Liver (tissue), 9 donors: ENCODE data around the gene CXCR1. TPM values are rescaled to one million over a fixed set of nuclear protein-coding genes. Genes with fewer than 3 reads are reported as not detected.

Experiments
- DNase-seq: peaks from one replicate; pipeline ENCODE4 v3.0.0-alpha.2; 2017; ENCODE audit warnings: low spot score
- H3K27ac ChIP-seq, 2 donors: one replicate each; pipeline ENCODE4 v1.7.0; 2013; ENCODE audit warnings: inconsistent platforms in 2 of 2, low read length in 2 of 2, control low read depth in 1 of 2, low read depth in 1 of 2, mild to moderate bottlenecking in 1 of 2
- H3K27me3 ChIP-seq, 4 donors: one replicate each; pipeline versions ENCODE4 v1.6.1 to v1.7.0; 2013; ENCODE audit warnings: low read length in 3 of 4, inconsistent platforms in 1 of 4, mild to moderate bottlenecking in 1 of 4, moderate library complexity in 1 of 4; ENCODE audit not compliant: control insufficient read depth in 4 of 4, insufficient read depth in 4 of 4
- H3K36me3 ChIP-seq, 4 donors: one replicate each; pipeline versions ENCODE4 v1.6.1 to v1.7.0; 2013; ENCODE audit warnings: low read length in 3 of 4, mild to moderate bottlenecking in 3 of 4, low read depth in 1 of 4, moderate library complexity in 1 of 4; ENCODE audit not compliant: control insufficient read depth in 4 of 4, insufficient read depth in 3 of 4
- H3K4me1 ChIP-seq, 4 donors: one replicate each; pipeline versions ENCODE4 v1.6.1 to v1.7.0; 2013; ENCODE audit warnings: low read length in 3 of 4, mild to moderate bottlenecking in 3 of 4, moderate library complexity in 1 of 4; ENCODE audit not compliant: control insufficient read depth in 4 of 4, insufficient read depth in 4 of 4
- H3K4me3 ChIP-seq, 3 donors: one replicate each; pipeline versions ENCODE4 v1.6.1 to v1.7.0; 2013; ENCODE audit warnings: low read length in 3 of 3, control low read depth in 1 of 3, low read depth in 1 of 3, mild to moderate bottlenecking in 1 of 3
- H3K9ac ChIP-seq, 2 donors: one replicate each; pipeline ENCODE4 v1.7.0; 2013; ENCODE audit warnings: low read length in 2 of 2, mild to moderate bottlenecking in 2 of 2, moderate library complexity in 2 of 2, control low read depth in 1 of 2, low read depth in 1 of 2
- H3K9me3 ChIP-seq, 4 donors: one replicate each; pipeline versions ENCODE4 v1.6.1 to v1.7.0; 2013; ENCODE audit warnings: low read length in 3 of 4; ENCODE audit not compliant: control insufficient read depth in 4 of 4
- ATF3 ChIP-seq: IDR thresholded peaks from 2 replicates; pipeline ENCODE4 v1.6.1; 2016; ENCODE audit warnings: antibody characterized with exemption
- CTCF ChIP-seq: fragments of 150-350 bp; IDR thresholded peaks from 2 replicates; pipeline ENCODE4 v1.5.1; 2017; ENCODE audit warnings: improper control_type of control experiment, low read depth, low read length; ENCODE audit not compliant: missing input control
- EGR1 ChIP-seq, 2 donors: IDR thresholded peaks; 2 replicates each; pipeline ENCODE4 v1.6.1; 2016 to 2018; ENCODE audit warnings: antibody characterized with exemption in 2 of 2, low read depth in 2 of 2
- FOXA1 ChIP-seq: IDR thresholded peaks from 2 replicates; pipeline ENCODE4 v1.6.1; 2016; ENCODE audit warnings: antibody characterized with exemption
- FOXA2 ChIP-seq: IDR thresholded peaks from 2 replicates; pipeline ENCODE4 v1.6.1; 2016; ENCODE audit warnings: antibody characterized with exemption
- GABPA ChIP-seq, 2 donors: IDR thresholded peaks in 1 of 2; conservative IDR thresholded peaks in 1 of 2; 2 replicates each; pipeline ENCODE4 v1.6.1; 2016; ENCODE audit warnings: antibody characterized with exemption in 2 of 2, mild to moderate bottlenecking in 1 of 2, moderate library complexity in 1 of 2
- HNF4A ChIP-seq, 2 donors: conservative IDR thresholded peaks; 2 replicates each; pipeline ENCODE4 v1.6.1; 2016; ENCODE audit warnings: antibody characterized with exemption in 2 of 2, mild to moderate bottlenecking in 2 of 2
- HNF4G ChIP-seq: IDR thresholded peaks from 2 replicates; pipeline ENCODE4 v1.6.1; 2016; ENCODE audit warnings: antibody characterized with exemption
- JUND ChIP-seq, 2 donors: IDR thresholded peaks; 2 replicates each; pipeline ENCODE4 v1.6.1; 2016; ENCODE audit warnings: antibody characterized with exemption in 2 of 2
- MAX ChIP-seq: IDR thresholded peaks from 2 replicates; pipeline ENCODE4 v1.6.1; 2016; ENCODE audit warnings: antibody characterized with exemption
- RAD21 ChIP-seq, 2 donors: IDR thresholded peaks; 2 replicates each; pipeline ENCODE4 v1.6.1; 2016; ENCODE audit warnings: antibody characterized with exemption in 2 of 2, mild to moderate bottlenecking in 2 of 2
- REST ChIP-seq: IDR thresholded peaks from 2 replicates; pipeline ENCODE4 v1.6.1; 2016; ENCODE audit warnings: antibody characterized with exemption, mild to moderate bottlenecking
- RXRA ChIP-seq, 2 donors: IDR thresholded peaks; 2 replicates each; pipeline ENCODE4 v1.6.1; 2017 to 2018; ENCODE audit warnings: antibody characterized with exemption in 2 of 2, mild to moderate bottlenecking in 1 of 2
- SP1 ChIP-seq: IDR thresholded peaks from 2 replicates; pipeline ENCODE4 v1.6.1; 2018; ENCODE audit warnings: antibody characterized with exemption, mild to moderate bottlenecking
- TAF1 ChIP-seq: conservative IDR thresholded peaks from 2 replicates; pipeline ENCODE4 v1.6.1; 2016; ENCODE audit warnings: antibody characterized with exemption, mild to moderate bottlenecking
- YY1 ChIP-seq: IDR thresholded peaks from 2 replicates; pipeline ENCODE4 v1.6.1; 2016; ENCODE audit warnings: antibody characterized with exemption, mild to moderate bottlenecking
- ZBTB33 ChIP-seq: IDR thresholded peaks from 2 replicates; pipeline ENCODE4 v1.6.1; 2016; ENCODE audit warnings: antibody characterized with exemption
- WGBS: extraction: QIAGEN DNeasy Blood & Tissue Kit; methylation state at CpG from one replicate; pipeline ENCODE4 v1.1.7; 2013; 5-methylcytosine and 5-hydroxymethylcytosine counted together
- polyA plus RNA-seq, 2 donors: library from polyadenylated mRNA; stranded (reverse) in 1 of 2; unstranded in 1 of 2; fragments of 200-250 nt in 1 of 2; fragments of >200 nt in 1 of 2; fragmentation: Nextera tagmentation in 1 of 2; extraction: Ambion mirVana in 1 of 2; gene quantifications; one replicate each; pipeline versions ENCODE4 v1.2.1 to v1.2.3, GENCODE V29; 2013 to 2015
- total RNA-seq, 2 donors: library from RNA; depleted of rRNA; stranded (reverse); fragments of >200 nt; gene quantifications; one replicate each; pipeline ENCODE4 v1.2.3, GENCODE V29; 2014
- donor health status: healthy.
- donor health status: healthy.
- donor health status: healthy.
- donor health status: healthy.
- donor health status: healthy.

Gene CXCR1
- total and polyA plus RNA-seq, 4 donors, result 0.26 to 1.8 (median 0.71) TPM

GRCh38 chr2:218196974-218197373 lies 30.2 kb upstream of the CXCR1 start (continued):
- TF ChIP-seq MAX (no peak), EGR1 (IDR thresholded peaks at IDR 0.05; ENCODE audit: low read depth in 2 of 2) (no peak), HNF4G (no peak), SP1 (no peak), HNF4A (conservative IDR thresholded peaks at IDR 0.05) (no peak), FOXA2 (no peak), ZBTB33 (no peak), RXRA (IDR thresholded peaks at IDR 0.05) (no peak), ATF3 (no peak), TAF1 (no peak), JUND (IDR thresholded peaks at IDR 0.05) (no peak)

- TF ChIP-seq JUND (IDR thresholded peaks at IDR 0.05), result no peak
- TF ChIP-seq FOXA2, result no peak
- TF ChIP-seq FOXA1, result no peak
- no peak for TF ChIP-seq CTCF
- TF ChIP-seq GABPA (IDR thresholded peaks at IDR 0.05 in 1 of 2, conservative IDR thresholded peaks at IDR 0.05 in 1 of 2), result no peak
- TF ChIP-seq ZBTB33, result no peak
- TF ChIP-seq MAX, result no peak
- no peak for TF ChIP-seq HNF4G
- no peak for TF ChIP-seq TAF1
- no peak for TF ChIP-seq REST
- TF ChIP-seq RXRA (IDR thresholded peaks at IDR 0.05), result no peak
- no peak for TF ChIP-seq RAD21 (IDR thresholded peaks at IDR 0.05)
- no peak for TF ChIP-seq YY1
- no peak for TF ChIP-seq ATF3
- no peak for TF ChIP-seq HNF4A (conservative IDR thresholded peaks at IDR 0.05)
- no peak for TF ChIP-seq SP1
- TF ChIP-seq EGR1 (IDR thresholded peaks at IDR 0.05; ENCODE audit: low read depth in 2 of 2), result no peak
- no peak for DNase-seq
- H3K9me3 ChIP-seq, result no peaks in the 10 kb centered on the region
- H3K4me3 ChIP-seq, result no peak overlapping the region
- H3K36me3 ChIP-seq, result no peaks in the 10 kb centered on the region
- H3K9ac ChIP-seq, result no peak overlapping the region
- H3K4me1 ChIP-seq, result no peaks in the 10 kb centered on the region
- 89% methylated on average over 3 of the region's 3 CpGs for WGBS
- no peaks in the 10 kb centered on the region for H3K27me3 ChIP-seq
- H3K27ac ChIP-seq, result no peak overlapping the region
Measured at GRCh38 chr2:218194880-218195279, 28.1 kb upstream of the CXCR1 start.
